Measurements from ENCODE around the gene DIRAS2. TPM values are rescaled to one million over a fixed set of nuclear protein-coding genes. Genes with fewer than 3 reads are reported as not detected.
A peak's percentile ranks its signal among the peaks of the same experiment; 100 is the strongest.
"Not testable (repeated sequence)": the region's sequence is repeated elsewhere in the genome, so short reads cannot be mapped to it uniquely, and the experiment has no call there.

The DIRAS2 gene, protein sequence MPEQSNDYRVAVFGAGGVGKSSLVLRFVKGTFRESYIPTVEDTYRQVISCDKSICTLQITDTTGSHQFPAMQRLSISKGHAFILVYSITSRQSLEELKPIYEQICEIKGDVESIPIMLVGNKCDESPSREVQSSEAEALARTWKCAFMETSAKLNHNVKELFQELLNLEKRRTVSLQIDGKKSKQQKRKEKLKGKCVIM
- total RNA-seq = not detected

GRCh38 chr9:90642570-90643539 lies at the start of gene DIRAS2:
Gene DIRAS2, minus strand, starts transcription at chr9:90642824. Its CDS starts 28,997 bp downstream, at chr9:90613827.
- peak; percentile 94 for ATAC-seq

- ATAC-seq = no peak
Observed at GRCh38 chr9:90684736-90685135, 42.1 kb upstream of the DIRAS2 start.

DNA sequence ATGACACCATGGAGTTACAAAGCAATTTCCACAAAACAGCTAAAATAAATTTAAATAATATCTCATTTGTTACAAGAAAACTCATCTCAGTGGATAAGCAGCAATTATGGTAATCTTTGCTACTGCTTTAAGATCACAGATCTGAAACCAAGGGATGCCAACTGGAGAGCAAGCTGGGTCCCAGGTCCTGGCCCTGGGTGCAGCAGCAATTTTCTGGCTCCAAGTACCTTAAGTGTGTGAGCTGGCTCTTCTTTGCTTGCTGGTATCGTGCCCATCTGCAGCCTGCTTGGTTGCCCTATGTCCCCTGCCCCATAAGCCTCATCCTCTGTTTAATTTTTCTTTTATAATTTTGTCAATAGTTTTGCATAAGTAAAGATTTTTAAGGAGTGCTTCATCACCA lies 41.5 kb upstream of the DIRAS2 start:
- no peak for ATAC-seq

- ATAC-seq = no peak
Observed at GRCh38 chr9:90680534-90680933, 37.9 kb upstream of the DIRAS2 start.

- no peak for ATAC-seq
Observed at GRCh38 chr9:90665072-90665471, 22.4 kb upstream of the DIRAS2 start.

DNA sequence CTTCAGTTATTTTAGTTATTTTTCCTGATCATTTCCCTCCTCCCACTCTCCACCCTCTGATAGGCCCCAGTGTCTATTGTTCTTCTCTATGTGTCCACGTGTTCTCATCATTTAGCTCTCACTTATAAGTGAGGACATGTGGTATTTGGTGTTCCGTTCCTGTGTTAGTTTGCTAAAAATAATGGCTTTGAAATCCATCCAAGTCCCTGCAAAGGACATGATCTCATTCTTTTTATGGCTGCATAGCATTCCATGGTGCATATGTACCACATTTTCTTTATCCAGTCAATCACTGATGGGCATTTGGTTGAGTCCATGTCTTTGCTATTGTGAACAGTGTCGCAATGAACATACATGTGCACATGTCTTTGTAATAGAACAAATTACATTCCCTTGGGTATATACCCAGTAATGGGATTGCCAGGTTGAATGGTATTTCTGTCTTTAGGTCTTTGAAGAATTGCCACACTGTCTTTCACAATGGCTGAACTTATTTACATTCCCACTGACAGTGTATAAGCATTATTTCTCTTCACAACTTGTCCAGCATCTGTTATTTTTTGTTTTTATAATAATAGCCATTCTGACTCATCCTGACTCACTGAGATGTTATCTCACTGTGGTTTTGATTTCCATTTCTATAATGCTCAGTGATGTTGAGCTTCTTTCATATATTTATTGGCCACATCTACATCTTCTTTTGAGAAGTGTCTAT lies 17.2 kb upstream of the DIRAS2 start:
- no peak for ATAC-seq

- ATAC-seq = no peak
Observed at GRCh38 chr9:90658783-90659182, 16.2 kb upstream of the DIRAS2 start.

GRCh38 chr9:90658181-90658580 lies 15.6 kb upstream of the DIRAS2 start:
- no peak for ATAC-seq

GRCh38 chr9:90656876-90657275 lies 14.3 kb upstream of the DIRAS2 start:
- not testable (repeated sequence) for ATAC-seq

- no peak for ATAC-seq
Observed at GRCh38 chr9:90651246-90651645, 8.6 kb upstream of the DIRAS2 start.

GRCh38 chr9:90647843-90648242 lies 5.2 kb upstream of the DIRAS2 start:
- ATAC-seq = no peak

DNA sequence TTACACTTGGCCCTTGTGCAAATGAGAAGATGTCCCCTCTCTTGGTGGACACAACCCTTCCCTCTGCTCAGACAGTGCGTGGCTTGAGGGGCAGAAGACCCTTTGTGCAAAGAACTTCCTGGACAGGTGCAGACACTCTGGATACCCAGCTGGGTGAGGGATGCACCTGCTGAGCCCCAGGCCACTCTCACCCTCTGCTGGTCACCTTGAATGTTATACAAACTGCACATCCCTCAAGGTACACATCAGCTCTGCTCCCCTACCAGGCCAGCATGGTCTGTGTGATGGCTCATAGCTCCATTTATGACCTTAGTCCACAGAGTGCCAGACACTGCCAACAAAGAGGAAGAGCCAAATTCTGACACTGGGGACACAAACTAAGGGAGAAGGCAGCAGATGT lies 3.1 kb upstream of the DIRAS2 start:
- no peak for ATAC-seq

DNA sequence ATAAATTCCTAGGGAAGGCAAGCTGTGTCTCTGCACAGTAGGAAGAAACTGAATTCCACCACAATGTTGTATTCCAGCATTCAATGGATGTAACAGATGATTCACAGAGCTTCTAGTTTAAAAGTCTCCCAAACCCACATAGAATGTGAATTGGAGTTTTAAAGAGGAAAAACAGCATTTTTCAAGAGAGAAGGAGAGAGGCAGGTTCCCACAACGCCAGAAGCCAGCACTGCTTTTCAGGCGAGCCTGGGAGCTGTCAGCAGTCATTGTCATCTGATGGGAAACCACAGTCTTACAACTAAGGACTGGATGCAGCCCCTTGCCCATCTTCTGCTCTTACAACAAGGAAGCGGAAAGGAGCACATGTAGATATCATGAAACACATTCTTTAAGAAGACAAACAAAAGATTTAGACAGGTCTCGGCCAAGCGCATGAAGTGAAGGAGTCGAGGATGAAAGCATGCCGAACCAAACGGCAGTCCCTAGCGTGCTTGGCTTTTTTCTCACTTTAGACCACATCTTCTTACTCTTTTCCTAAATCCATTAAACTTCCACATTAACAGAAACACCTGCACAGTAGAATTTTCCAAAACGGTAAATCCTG lies 638 bp downstream of the DIRAS2 start:
- no peak for ATAC-seq

- ATAC-seq = no peak
Observed at GRCh38 chr9:90641086-90641485, 1.5 kb downstream of the DIRAS2 start.

DNA sequence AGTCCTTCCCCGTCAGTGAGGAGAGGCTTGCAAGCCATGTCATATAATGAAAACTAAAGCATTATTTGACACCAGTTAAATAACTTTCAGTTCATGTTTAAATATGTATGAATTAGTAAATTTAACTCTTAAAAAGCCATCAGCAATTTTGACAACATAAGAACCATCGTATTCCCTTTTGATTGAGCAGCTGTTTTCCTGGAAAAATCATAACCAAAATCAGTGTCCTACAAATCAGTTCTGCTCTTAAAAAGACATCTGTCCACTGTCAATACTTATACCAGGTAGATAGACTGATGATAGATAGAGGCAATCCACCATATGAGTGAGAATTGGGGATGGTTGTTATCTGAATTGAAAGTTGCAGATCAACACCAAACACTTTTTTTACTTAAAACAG lies 2.3 kb downstream of the DIRAS2 start:
- ATAC-seq = no peak

- ATAC-seq = no peak
Observed at GRCh38 chr9:90637626-90638025, 5.0 kb downstream of the DIRAS2 start.

- no peak for ATAC-seq
Observed at GRCh38 chr9:90632647-90633207, 9.9 kb downstream of the DIRAS2 start.

DNA sequence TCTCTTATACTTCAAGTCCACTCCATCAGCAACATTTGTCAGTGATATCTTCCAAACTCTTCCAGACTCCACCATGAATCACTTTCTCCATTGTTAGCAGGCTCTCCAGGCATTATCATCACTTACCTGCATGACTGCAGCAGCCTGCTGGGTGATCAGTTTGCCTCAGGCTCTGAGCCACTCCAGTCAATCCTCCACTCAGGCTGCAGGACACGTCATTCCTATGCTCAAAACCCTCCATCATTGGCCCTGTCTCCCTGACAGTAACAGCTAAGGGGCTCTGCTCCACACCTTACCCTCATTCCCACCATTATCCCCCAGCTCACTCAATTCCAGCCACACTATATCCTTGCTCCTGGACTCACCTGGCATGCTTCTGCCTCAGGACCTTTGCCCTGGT lies 10.7 kb downstream of the DIRAS2 start:
- ATAC-seq = no peak

DNA sequence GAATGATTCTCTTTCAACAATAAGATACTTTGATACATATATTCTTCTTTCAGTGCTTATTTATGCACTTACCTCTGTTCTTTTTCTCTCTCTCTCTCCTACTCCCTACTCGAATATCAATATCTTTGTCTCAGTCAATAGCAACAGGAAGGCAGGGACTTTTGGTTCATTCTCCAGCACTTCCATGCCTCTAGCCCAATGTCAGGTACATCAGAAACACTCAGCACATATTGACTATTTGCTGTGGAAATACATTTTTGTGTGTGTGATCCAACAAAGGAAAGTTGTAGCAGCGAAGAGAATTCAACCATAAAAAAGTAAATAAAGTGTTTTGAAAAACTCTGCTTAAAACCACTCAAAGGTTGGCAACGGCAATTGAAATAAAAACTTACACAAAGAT lies 12.6 kb downstream of the DIRAS2 start:
- no peak for ATAC-seq

- ATAC-seq = no peak
Observed at GRCh38 chr9:90629354-90629753, 13.3 kb downstream of the DIRAS2 start.

GRCh38 chr9:90616806-90617205 lies 25.8 kb downstream of the DIRAS2 start:
- no peak for ATAC-seq

- ATAC-seq = no peak
Observed at GRCh38 chr9:90613502-90613901, 29.1 kb downstream of the DIRAS2 start.

DNA sequence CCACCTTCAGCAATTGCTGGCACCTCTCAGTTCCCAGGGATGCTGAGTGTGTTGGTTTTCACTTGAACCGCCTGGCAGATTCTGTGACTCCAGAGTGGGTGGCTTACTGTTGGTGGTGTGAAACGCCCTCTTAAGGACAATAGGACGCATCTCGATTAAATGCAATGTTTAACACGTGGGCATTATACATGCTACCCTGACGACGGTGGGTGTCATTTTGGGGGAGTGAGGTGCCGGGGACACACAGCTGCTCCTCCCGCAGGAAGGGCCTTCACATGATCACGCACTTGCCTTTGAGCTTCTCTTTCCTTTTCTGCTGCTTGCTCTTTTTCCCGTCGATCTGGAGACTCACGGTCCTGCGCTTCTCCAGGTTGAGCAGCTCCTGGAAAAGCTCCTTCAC lies 29.7 kb downstream of the DIRAS2 start:
- no peak for ATAC-seq

Measured in esophagus mucosa (tissue), 1 donor.